ENCODE data around the gene STK36. TPM values are rescaled to one million over a fixed set of nuclear protein-coding genes. Genes with fewer than 3 reads are reported as not detected.
A peak's percentile ranks its signal among the peaks of the same experiment; 100 is the strongest.

STK36 gene
- total RNA-seq, 1 experiment from 2014 or later = 48.6 TPM

GRCh38 chr2:218733171-218734021, 61.5 kb downstream of the STK36 start:
- POLR2A ChIA-PET = interaction anchor here (0.6 kb wide), 1 partner anchor 74 kb away, joined by 13 read pairs; the partner anchor contains the start of genes BCS1L and ZNF142
- Histone ChIP-seq H3K36me3 (ENCODE audit: control insufficient read depth, insufficient read depth, low read length) (0 out of 2 replicates have a peak, but pooled peaks cover 2% of the 10 kb centered on the region), H3K27me3 (ENCODE audit: control insufficient read depth, insufficient read depth, low read length) (no peaks in the 10 kb centered on the region), H3K9me3 (ENCODE audit: control insufficient read depth, insufficient read depth, low read depth, low read length) (no peaks in the 10 kb centered on the region), H3K4me3 (ENCODE audit: low read depth in 2 of 2, low read length in 2 of 2) (no peak overlapping the region), H3K4me1 (ENCODE audit: control insufficient read depth, insufficient read depth, low read length) (peaks cover 19% of the 10 kb centered on the region), H3K27ac (ENCODE audit: low read length) (no peak overlapping the region; the same call in 1 of the 2 replicates)
- TF ChIP-seq SIN3A (IDR thresholded peaks at IDR 0.05; ENCODE audit: borderline replicate concordance, insufficient read depth, low read depth, low read length) (no peak), POLR2AphosphoS5 (IDR thresholded peaks at IDR 0.05; ENCODE audit: low read depth, low read length) (no peak), CTCF (IDR thresholded peaks at IDR 0.05) (no peak), TCF7L2 (IDR thresholded peaks at IDR 0.05; ENCODE audit: low read depth, low read length) (no peak), REST (IDR thresholded peaks at IDR 0.05; ENCODE audit: insufficient read depth in 1 of 2, low read depth in 2 of 2, low read length in 1 of 2) (no peak)
- ATAC-seq (peak; percentile 54), DNase-seq (ENCODE audit: low read depth, low spot score) (no peak)
- in situ Hi-C loops (cut with HindIII; ENCODE audit: low pct_unique_long_range_greater_than_20kb, low sequenced_read_pairs) (no loop called here), intact Hi-C loops (cut with micrococcal nuclease; ENCODE audit: unreplicated experiment) (no loop called here)
- BruUV-seq (replicated peaks) = TSS peak; percentile 16
- CTCF ChIA-PET = no interaction called here

GRCh38 chr2:218734190-218734975, 62.5 kb downstream of the STK36 start:
- ATAC-seq = no peak
- Histone ChIP-seq H3K27ac (ENCODE audit: low read length) (no peak overlapping the region), H3K27me3 (ENCODE audit: control insufficient read depth, insufficient read depth, low read length) (no peaks in the 10 kb centered on the region), H3K9me3 (ENCODE audit: control insufficient read depth, insufficient read depth, low read depth, low read length) (no peaks in the 10 kb centered on the region), H3K4me3 (ENCODE audit: low read depth in 2 of 2, low read length in 2 of 2) (no peak overlapping the region), H3K36me3 (ENCODE audit: control insufficient read depth, insufficient read depth, low read length) (peaks cover 6% of the 10 kb centered on the region; the same call in 1 of the 2 replicates), H3K4me1 (ENCODE audit: control insufficient read depth, insufficient read depth, low read length) (peaks cover 19% of the 10 kb centered on the region)
- in situ Hi-C loops (cut with HindIII; ENCODE audit: low pct_unique_long_range_greater_than_20kb, low sequenced_read_pairs) (no loop called here), intact Hi-C loops (cut with micrococcal nuclease; ENCODE audit: unreplicated experiment) (no loop called here)
- no TSS peak for BruUV-seq (replicated peaks)
- CTCF ChIA-PET = no interaction called here
- POLR2A ChIA-PET = interaction anchor here (0.6 kb wide), 1 partner anchor 75 kb away, joined by 13 read pairs; the partner anchor contains the start of genes BCS1L and ZNF142
- TF ChIP-seq CTCF (IDR thresholded peaks at IDR 0.05) = no peak
- no peak for TF ChIP-seq POLR2AphosphoS5 (IDR thresholded peaks at IDR 0.05; ENCODE audit: low read depth, low read length)
- TF ChIP-seq SIN3A (IDR thresholded peaks at IDR 0.05; ENCODE audit: borderline replicate concordance, insufficient read depth, low read depth, low read length) = no peak
- TF ChIP-seq REST (IDR thresholded peaks at IDR 0.05; ENCODE audit: insufficient read depth in 1 of 2, low read depth in 2 of 2, low read length in 1 of 2) = no peak
- no peak for TF ChIP-seq TCF7L2 (IDR thresholded peaks at IDR 0.05; ENCODE audit: low read depth, low read length)
- DNase-seq (ENCODE audit: low read depth, low spot score) = no peak
